Urinary bladder (tissue), 4 donors: ENCODE results near the gene LRRC10. TPM values are rescaled to one million over a fixed set of nuclear protein-coding genes. Genes with fewer than 3 reads are reported as not detected.
A peak's percentile ranks its signal among the peaks of the same experiment; 100 is the strongest.

Experiments
- DNase-seq: peaks from one replicate; pipeline ENCODE4 v3.0.0-alpha.2; 2015; ENCODE audit errors: extremely low spot score
- H3K27ac ChIP-seq: one replicate; pipeline ENCODE4 v1.5.1; 2013; ENCODE audit warnings: low read depth, mild to moderate bottlenecking, moderate library complexity
- H3K36me3 ChIP-seq: one replicate; pipeline ENCODE4 v1.6.1; 2013; ENCODE audit warnings: mild to moderate bottlenecking, moderate library complexity; ENCODE audit not compliant: insufficient read depth
- H3K4me1 ChIP-seq: one replicate; pipeline ENCODE4 v1.6.1; 2013; ENCODE audit warnings: mild to moderate bottlenecking, moderate library complexity; ENCODE audit not compliant: insufficient read depth
- H3K4me3 ChIP-seq: one replicate; pipeline ENCODE4 v1.5.1; 2013; ENCODE audit warnings: low read depth, low read length
- WGBS: extraction: QIAGEN DNeasy Blood & Tissue Kit; methylation state at CpG from one replicate; pipeline ENCODE4 v1.1.7; 2013; 5-methylcytosine and 5-hydroxymethylcytosine counted together
- polyA plus RNA-seq: library from polyadenylated mRNA; stranded (reverse); fragments of 200-250 nt; gene quantifications from one replicate; pipeline ENCODE4 v1.2.3, GENCODE V29; 2013
- small RNA-seq: library from RNA; depleted of rRNA; stranded (forward); fragments of <200 nt; gene quantifications from one replicate; pipeline ENCODE3, GENCODE V24; 2014
- total RNA-seq: library from RNA; depleted of rRNA; stranded (reverse); fragments of >200 nt; gene quantifications from one replicate; pipeline ENCODE4 v1.2.3, GENCODE V29; 2014
- donor health status: healthy with polysubstance abuse.
- donor health status: healthy.

Gene LRRC10
- total and polyA plus RNA-seq, 2 donors: not detected

DNA sequence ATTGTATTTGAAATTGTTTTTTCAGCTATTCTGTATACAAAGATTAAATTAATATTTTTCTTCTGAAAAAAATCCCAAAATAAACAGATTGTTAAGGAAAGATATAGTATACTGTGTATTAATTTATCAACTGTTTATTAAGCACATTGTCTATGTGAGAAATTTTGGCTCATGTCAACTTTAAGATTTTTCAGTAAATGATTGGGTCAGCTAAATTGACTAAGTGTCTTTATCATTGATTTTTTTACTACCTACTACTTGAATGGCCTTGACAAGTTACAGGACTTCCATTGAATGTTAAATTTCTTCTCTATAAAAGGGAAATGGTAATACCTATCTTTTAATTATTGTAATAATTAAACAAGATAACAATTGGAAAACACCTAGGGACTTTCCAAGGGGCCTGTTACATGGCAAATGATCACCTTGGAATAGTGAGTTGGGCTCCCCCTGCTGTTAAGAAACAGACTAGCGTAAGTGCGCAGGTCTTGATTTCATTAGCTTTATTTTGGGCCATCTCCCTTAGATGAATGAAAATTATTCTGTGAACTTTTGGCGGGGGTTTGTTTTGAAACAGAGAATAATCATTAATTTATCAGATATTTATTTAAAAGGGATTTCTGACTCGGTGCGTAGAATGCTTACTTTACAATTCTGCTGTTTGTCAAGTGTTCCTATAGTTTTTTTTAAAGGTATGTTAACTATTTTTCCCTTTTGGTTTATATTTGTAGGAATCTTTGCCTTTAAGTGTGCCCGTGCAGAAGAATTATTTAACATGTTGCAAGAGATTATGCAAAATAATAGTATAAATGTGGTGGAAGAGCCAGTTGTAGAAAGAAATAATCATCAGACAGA, 39.9 kb downstream of the LRRC10 start:
- Histone ChIP-seq H3K4me3 (no peak overlapping the region), H3K36me3 (peaks cover 6% of the 10 kb centered on the region), H3K4me1 (no peaks in the 10 kb centered on the region), H3K27ac (no peak overlapping the region)
- 42% methylated on average over 6 of the region's 6 CpGs for WGBS
- DNase-seq: peak; percentile 10

DNA sequence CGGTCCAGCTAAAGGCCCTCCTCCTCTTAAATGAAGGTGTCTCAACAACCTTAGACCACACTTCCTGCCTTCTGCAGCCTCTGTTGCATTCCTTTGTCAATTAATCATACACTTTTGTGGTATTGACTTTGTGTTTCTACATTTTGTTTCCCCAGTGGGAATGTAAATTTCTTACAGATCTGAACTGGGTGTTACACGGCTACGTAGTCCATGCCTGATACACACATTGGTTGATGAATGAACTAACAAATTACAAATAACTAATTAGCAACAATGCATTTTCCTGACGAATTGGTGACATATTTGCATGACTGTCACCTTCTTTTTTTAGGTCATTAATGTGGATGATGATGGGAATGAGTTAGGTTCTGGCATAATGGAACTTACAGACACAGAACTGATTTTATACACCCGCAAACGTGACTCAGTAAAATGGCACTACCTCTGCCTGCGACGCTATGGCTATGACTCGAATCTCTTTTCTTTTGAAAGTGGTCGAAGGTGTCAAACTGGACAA, 40.6 kb downstream of the LRRC10 start:
- Histone ChIP-seq H3K4me3 (no peak overlapping the region), H3K4me1 (no peaks in the 10 kb centered on the region), H3K36me3 (peaks cover 6% of the 10 kb centered on the region), H3K27ac (no peak overlapping the region)
- 93% methylated on average over 10 of the region's 10 CpGs for WGBS
- DNase-seq: no peak

GRCh38 chr12:69569236-69569635, 41.5 kb downstream of the LRRC10 start:
- Histone ChIP-seq H3K27ac (no peak overlapping the region), H3K4me3 (no peak overlapping the region), H3K36me3 (peaks cover 6% of the 10 kb centered on the region), H3K4me1 (no peaks in the 10 kb centered on the region)
- no peak for DNase-seq
- 62% methylated on average over 4 of the region's 4 CpGs for WGBS

DNA sequence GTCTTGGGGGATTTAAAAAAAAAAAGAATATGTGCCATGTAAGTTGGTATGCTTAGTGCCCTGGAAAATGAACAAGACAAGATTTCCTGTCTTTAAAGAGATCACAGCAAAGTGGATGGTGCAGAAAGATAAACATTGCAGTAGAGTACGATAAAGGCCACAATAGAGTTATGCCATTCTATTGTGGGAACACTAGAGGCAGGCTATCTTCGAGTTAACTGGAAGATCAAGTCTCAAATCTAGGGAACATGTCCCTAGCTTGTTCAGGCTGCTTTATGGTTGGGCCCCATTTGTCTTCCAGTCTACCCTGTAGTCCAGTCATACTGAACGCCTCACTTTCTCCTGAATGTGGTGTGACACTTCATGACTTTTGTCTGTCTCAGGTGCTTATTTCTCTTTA, 44.1 kb downstream of the LRRC10 start:
- no peak for DNase-seq
- no peak overlapping the region for H3K4me3 ChIP-seq
- no peaks in the 10 kb centered on the region for H3K36me3 ChIP-seq
- WGBS: 76% methylated on average over 3 of the region's 3 CpGs
- H3K27ac ChIP-seq: no peak overlapping the region
- H3K4me1 ChIP-seq: no peaks in the 10 kb centered on the region

- no peak overlapping the region for H3K4me3 ChIP-seq
- H3K36me3 ChIP-seq: no peaks in the 10 kb centered on the region
- DNase-seq: no peak
- H3K27ac ChIP-seq: no peak overlapping the region
- no peaks in the 10 kb centered on the region for H3K4me1 ChIP-seq
- 92% methylated on average over 2 of the region's 2 CpGs for WGBS
Observed at GRCh38 chr12:69563166-69563762, 47.4 kb downstream of the LRRC10 start.

Small RNA genes within 50 kb of the gene (small RNA-seq; reads per million reads assigned to genes)
- gene MIR3913-1: 1.1 reads per million, percentile 77 among the genes with 10 or more reads in this experiment

Other genes with a start within 250 kb of the LRRC10 start
- 95.2 TPM for gene FRS2, start 140.5 kb downstream of the LRRC10 start, total RNA-seq
- 18.3 TPM for gene FRS2, start 140.5 kb downstream of the LRRC10 start, polyA plus RNA-seq
- 206 TPM for gene CCT2, start 25.4 kb downstream of the LRRC10 start, total RNA-seq
- 88.8 TPM for gene CCT2, start 25.4 kb downstream of the LRRC10 start, polyA plus RNA-seq
- gene BEST3, start 88.4 kb upstream of the LRRC10 start, total RNA-seq: 4.4 TPM
- not detected for gene BEST3, start 88.4 kb upstream of the LRRC10 start, polyA plus RNA-seq
- 19.5 TPM for gene RAB3IP, start 128.0 kb upstream of the LRRC10 start, total RNA-seq
- 3.8 TPM for gene RAB3IP, start 128.0 kb upstream of the LRRC10 start, polyA plus RNA-seq
- gene MYRFL, start 214.3 kb upstream of the LRRC10 start, total RNA-seq: 0.85 TPM
- not detected for gene MYRFL, start 214.3 kb upstream of the LRRC10 start, polyA plus RNA-seq